GM18951 (cell line): Measurements from ENCODE around the gene DCXR.

Experiments used
- POLR2A ChIP-seq: IDR thresholded peaks from 4 replicates; pipeline ENCODE4 v1.6.1; 2011; ENCODE audit warnings: mild to moderate bottlenecking; ENCODE audit not compliant: insufficient read length, insufficient read depth; ENCODE audit errors: extremely low read depth
- in situ Hi-C: fragments of 300-500 bp; cut with MboI; formaldehyde crosslinking; loops from one replicate; pipeline ENCODE4 v1.12.0; 2022; ENCODE audit warnings: low sequenced_read_pairs, mixed read lengths, inconsistent platforms; ENCODE audit not compliant: unreplicated experiment

DCXR gene

DNA sequence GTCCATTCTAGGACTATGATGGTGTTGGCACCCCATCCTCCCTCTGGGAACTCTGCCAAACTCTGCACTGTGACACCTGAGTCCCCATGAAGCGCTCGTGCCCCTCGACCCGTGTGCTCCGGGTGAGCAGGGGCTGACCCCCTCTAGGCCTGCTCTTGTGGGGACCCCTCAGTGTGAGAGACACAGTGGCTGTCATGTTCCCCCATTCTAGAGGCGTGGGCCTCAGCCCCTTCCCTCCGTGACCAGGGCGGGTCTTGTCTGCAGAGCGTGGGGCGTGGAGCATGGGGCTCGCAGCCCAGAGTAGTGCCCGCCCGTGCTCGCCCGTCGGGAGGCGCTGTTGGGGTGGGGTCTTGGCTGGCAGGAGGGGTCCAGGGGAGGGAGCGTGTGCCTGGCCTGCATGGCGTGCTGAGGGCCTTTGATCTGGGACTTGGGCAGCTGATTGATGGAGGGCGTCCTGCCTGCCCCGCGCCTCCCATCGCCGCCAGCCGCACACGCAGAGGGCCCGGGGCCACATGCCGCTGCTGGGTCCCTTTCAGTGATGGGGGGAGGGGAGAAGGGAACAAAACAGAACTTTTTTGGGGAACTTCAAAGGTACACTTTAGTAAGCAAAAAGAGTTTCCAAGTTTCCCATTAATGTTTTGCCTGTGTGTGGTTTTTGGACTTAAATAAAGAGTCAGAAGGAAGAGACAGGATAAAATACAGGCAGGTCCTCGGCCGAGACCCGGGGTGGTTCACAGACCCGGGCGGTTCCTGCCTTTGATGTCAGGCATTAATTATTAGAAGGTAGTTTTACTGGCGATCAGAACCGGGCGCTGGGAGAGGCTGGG is 37.3 kb downstream of the DCXR start:
- in situ Hi-C loops = no loop called here
- no peak for TF ChIP-seq POLR2A

DNA sequence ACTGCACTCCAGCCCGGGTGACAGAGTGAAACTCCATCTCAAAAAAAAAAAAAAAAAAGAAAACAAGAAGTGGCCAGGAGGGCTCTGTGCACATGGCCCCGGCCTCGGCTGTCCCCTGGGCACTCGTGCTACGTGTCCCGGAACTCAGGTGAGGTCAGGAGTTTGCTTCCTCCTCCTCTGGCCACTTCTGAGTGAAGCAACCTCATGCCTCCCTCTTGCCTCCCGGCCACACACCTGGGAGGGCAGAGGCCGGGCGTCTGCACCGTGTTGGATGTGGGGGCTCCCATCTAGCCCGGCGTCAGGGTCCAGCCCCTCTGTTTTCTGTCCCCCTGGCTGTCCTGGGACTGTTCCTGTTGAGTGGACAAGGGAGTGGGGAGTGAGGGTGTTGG is 37.9 kb downstream of the DCXR start:
- in situ Hi-C loops = no loop called here
- no peak for TF ChIP-seq POLR2A

DNA sequence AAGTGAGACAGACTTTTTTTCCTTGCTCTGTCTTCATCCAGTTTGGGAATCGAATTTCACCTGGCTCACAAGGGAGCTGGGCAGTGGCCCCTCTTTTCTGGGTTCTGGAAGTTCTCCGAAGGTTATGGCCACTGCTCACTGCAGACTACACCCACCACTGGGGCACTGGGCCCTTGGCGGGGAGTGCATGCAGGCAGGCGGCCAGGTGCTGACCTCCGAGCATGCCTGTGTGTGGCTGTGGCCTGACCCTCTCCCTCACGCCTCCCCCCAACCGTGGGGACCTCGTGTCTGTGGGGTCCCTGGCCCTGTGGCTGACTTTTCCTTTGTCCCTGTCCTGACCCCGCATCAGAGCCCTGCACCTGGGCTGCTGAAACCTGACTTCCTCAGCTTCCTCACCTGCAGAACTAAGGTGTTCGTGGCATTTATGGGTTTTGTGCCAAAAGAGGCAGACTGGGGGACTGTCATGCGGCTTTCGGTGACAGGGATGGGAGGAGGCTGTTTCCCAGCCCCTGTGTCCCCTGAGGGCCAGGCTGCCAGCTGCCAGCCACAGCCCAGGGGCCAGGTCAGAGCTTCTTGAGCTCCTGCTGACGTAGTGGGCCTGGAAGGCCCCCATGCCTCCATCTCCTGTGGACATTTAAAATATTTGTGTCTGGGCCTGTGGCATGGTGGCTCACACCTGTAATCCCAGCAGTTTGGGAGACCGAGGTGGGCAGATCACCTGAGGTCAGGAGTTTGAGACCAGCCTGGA is 38.6 kb downstream of the DCXR start:
- in situ Hi-C loops = no loop called here
- TF ChIP-seq POLR2A = no peak

DNA sequence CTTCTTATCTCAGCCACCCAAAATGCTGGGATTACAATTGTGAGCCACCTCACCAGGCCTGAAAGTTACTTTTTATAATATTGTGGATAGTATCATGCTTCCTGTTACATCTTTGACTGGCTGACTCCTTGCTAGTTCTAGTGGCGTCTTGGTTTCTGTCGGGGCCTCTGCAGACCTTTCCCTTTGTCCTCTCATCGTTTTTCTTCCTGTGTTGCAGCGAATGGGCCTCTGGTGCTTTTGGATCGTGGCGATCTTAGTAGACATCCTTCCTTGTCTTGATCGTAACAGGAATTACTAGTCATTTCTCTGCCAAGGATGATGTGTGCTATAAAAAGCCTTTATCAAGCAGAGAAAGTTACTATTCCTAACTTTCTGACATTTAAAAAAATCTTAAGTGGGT is 39.3 kb downstream of the DCXR start:
- in situ Hi-C loops = no loop called here
- TF ChIP-seq POLR2A = no peak

DNA sequence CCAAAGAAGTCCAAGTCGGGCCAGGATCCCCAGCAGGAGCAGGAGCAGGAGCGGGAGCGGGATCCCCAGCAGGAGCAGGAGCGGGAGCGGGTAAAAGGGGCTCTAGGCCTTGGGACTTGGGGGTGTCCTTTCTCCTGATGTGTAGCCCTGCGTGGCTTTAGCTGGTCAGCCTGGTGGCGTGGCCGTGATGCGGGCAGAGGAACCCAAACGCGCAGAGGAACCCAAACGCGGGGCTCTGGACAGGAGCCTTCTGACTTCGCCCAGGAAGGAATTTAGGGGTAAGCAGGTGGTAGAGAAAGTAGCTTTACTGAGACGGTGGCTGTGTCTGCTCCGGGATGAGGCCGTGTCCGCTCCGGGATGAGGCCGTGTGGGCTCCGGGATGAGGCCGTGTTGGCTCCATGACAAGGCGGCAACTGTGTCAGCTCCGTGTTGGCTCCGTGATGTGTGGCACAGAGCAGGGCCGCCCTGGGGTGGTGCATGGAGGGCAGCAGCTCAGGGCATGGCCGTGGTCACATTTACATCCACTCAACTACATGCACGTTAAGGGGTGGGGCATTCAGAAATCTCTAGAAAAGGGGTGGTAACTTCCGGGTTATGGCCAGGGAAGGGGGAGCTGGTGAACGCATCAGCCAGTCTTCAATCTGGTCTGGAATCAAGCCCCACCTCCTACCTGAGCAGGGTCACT is 40.6 kb downstream of the DCXR start:
- no peak for TF ChIP-seq POLR2A
- in situ Hi-C loops = no loop called here

DNA sequence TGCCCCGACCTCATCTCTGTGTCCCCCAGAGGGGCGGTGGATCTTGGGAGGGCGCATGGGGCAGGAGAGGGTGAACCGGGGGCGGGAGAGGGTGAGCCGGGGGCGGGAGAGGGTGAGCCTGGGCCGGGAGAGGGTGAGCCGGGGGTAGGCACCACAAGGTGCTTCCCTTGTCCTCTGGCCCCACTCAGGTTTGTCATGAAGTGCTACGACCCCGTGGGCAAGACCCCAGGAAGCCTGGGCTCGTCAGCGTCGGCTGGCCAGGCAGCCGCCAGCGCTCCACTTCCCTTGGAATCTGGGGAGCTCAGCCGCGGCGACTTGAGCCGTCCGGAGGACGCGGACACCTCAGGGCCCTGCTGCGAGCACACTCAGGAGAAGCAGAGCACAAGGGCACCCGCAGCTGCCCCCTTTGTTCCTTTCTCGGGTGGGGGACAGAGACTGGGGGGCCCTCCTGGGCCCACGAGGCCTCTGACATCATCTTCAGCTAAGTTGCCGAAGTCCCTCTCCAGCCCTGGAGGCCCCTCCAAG is 41.2 kb downstream of the DCXR start:
- TF ChIP-seq POLR2A = no peak
- in situ Hi-C loops = no loop called here

DNA sequence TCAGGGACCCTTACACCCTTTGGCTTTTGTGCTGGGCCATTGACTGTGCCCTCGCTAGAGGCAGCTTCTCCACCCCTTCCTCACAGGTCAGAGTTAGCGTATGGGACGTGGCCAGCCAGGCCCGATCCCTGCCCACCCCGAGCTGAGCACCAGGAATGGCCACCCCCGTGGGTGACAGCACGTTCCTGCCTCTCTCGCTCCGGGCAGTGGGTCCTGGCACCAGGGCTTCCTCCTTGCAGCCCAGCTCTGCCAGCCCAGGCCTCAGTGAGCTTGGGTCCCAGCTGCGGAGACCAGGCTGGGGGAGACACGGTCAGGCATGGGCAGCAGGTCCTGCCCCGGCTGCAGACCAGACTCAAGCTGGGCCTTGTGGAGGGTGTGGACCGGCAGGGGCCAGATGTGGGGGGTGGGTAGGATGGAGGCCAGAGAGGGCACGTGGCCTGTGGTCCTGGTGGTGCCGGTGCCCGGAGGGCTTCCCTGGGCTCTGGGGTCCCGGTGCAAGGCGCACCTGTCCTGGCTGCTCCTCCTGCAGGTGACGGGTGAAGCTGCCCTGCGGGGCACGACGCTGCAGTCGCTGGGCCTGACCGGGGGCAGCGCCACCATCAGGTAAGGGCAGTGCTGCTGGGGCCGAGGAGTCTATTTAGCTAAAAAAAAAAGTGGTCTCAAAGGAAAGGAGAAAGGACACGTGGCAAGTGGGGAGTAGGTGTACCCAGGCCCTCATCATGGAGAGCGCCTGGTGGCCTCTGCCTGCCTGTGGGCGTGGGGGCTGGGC is 41.9 kb downstream of the DCXR start:
- in situ Hi-C loops = no loop called here
- TF ChIP-seq POLR2A = no peak

DNA sequence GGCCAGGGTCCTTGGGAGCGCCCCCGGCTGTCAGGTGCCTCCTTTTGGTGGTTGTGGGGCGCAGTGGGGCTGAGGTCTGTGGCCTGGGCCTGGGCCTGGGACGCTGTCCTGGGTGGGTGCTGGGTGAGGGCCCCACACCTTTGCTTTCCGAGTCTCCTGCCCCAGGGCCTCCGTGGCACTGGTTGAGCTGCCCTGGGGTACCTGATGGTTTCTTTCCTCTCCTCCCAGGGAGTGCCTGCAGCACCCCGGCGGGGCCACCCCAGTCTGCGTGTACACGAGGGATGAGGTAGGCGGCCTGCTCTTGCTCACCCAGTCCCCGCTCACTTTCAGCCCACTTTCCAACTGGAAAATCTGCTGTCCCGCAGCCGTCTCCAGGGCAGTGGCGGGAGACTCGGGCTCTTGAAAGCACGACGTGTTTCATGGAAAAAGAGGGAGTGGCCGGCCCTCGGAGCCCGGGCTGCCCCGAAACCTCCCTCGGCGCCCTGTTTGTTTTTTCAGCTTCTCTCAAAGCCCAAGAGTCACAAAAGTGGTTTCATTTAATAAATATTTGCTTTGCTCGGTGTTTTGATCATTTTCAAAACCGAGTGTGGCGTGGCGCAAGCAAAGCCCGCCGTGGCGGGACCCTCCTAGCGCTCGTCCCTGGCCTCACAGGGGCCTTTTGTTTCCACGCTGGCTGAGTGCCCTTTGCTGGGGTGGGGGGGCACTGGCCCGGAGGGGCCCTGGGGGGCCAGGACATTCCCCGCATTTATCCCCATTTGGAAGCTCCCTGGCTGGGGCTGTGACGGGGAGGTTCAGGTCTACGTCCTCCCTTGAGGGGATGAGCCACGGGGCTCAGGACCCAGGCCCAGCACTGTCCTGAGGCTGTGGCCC is 42.7 kb downstream of the DCXR start:
- in situ Hi-C loops = no loop called here

DNA sequence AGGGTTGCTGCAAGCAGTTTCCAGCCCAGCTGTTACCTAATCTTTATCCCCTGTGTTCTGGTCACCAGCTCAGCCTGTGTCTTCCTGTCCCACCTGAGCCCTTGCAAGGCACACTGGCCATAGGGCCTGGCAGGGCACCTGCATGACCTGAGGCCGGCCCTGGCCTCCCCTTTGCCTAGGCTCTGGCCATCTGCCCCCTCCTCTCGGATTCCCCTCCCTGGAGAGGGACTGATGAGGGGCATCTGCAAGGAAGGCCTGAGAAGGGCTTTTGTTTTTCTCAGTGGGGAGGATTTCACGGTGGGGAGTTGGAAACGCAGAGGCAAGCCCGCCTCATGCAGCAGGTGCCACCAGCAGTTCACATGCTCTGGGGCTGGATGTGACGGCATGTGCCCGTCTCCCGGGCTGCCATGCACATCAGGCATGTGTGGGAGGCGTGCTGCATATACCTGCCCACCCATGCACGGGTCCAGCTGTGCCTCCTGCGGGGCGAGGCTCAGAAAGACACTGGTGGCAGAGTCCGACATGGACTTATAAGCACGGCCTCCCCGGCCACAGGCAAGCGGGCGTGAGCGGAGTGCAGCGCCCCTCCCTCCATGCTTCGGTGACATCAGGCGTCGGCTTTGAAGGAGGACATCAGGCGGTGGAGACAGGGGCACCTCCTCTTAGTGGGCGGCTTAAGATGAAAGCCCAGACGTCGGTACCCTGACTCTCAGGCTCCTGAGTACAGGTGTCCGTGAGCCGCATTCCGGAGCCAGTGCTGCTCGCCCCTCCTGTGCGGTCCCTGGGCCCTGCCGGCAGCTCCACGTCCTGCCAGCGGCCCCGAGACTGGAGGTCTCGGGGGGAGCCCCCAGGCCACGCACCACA is 43.5 kb downstream of the DCXR start:
- in situ Hi-C loops = no loop called here
- no peak for TF ChIP-seq POLR2A

More for the DNA sequence above, 42.7 kb downstream of the DCXR start:
- no peak for TF ChIP-seq POLR2A

DNA sequence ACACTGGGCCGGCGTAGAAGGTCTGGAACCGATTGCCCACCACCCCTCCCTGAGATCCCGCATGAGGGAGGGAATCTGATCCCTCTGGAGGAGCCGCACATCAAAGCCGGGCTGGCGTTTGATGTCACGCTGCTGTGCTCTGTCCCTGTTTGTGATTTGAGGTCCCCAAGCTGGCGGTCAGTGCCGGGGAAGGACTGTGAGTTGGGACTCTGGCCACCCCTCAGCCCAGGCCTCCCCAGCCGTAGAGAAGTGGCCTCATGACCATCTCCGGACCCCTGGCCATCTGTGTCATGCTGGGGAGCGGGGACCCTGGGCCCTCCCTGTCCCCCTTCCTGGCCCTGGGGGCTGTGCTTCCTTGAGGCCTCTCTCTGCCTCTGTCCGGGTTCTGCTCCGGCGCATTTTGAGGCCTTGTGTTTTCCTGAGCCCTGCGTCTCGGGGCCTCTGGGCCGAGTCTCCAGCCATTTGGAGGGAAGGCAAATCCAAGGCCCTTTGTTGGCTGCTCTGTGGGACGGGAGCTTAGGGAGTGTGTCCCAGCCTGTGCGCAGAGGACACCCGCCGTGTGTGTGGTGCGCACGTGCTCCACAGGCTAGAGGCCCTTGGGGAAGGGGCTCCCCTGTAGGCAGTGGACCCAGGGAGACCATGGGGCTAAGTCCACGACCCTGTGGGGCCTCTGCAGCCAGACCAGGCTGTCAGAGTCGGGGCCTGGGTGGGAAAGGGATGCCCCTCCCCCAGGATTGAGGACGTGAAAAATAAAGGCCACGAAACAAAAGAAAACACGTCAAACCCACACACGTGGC is 45.0 kb downstream of the DCXR start:
- TF ChIP-seq POLR2A = no peak
- in situ Hi-C loops = no loop called here
